ENCODE measurements around the gene DUSP1. TPM values are rescaled to one million over a fixed set of nuclear protein-coding genes. Genes with fewer than 3 reads are reported as not detected.
"Not testable (repeated sequence)": the region's sequence is repeated elsewhere in the genome, so short reads cannot be mapped to it uniquely, and the experiment has no call there.

DUSP1 gene
- total RNA-seq, 1 donor from 2014 or later = 91.7 TPM

- H3K9me3 Mint-ChIP-seq (ENCODE audit: unreplicated experiment) = peaks cover 1% of the 10 kb centered on the region
- no peak overlapping the region for H3K27ac Mint-ChIP-seq (ENCODE audit: unreplicated experiment)
- H3K4me1 Mint-ChIP-seq (ENCODE audit: low read depth, unreplicated experiment) = no peaks in the 10 kb centered on the region
- H3K36me3 Mint-ChIP-seq (ENCODE audit: unreplicated experiment) = no peaks in the 10 kb centered on the region
- H3K4me3 Mint-ChIP-seq (ENCODE audit: unreplicated experiment) = no peak overlapping the region
- H3K27me3 Mint-ChIP-seq (ENCODE audit: unreplicated experiment) = peaks cover 6% of the 10 kb centered on the region
- no peak for TF ChIP-seq CTCF (IDR thresholded peaks at IDR 0.05; ENCODE audit: partially characterized antibody, unreplicated experiment)
- DNase-seq = no peak
Observed at GRCh38 chr5:172790496-172790889, 19.5 kb upstream of the DUSP1 start.

GRCh38 chr5:172789687-172790495 is 18.9 kb upstream of the DUSP1 start:
- Mint-ChIP-seq H3K27ac (ENCODE audit: unreplicated experiment) (no peak overlapping the region), H3K36me3 (ENCODE audit: unreplicated experiment) (no peaks in the 10 kb centered on the region), H3K4me3 (ENCODE audit: unreplicated experiment) (no peak overlapping the region), H3K9me3 (ENCODE audit: unreplicated experiment) (peaks cover 1% of the 10 kb centered on the region), H3K4me1 (ENCODE audit: low read depth, unreplicated experiment) (no peaks in the 10 kb centered on the region), H3K27me3 (ENCODE audit: unreplicated experiment) (peaks cover 6% of the 10 kb centered on the region)
- no peak for DNase-seq
- no peak for TF ChIP-seq CTCF (IDR thresholded peaks at IDR 0.05; ENCODE audit: partially characterized antibody, unreplicated experiment)

- Mint-ChIP-seq H3K4me1 (ENCODE audit: low read depth, unreplicated experiment) (no peaks in the 10 kb centered on the region), H3K9me3 (ENCODE audit: unreplicated experiment) (peaks cover 1% of the 10 kb centered on the region), H3K27ac (ENCODE audit: unreplicated experiment) (no peak overlapping the region), H3K4me3 (ENCODE audit: unreplicated experiment) (no peak overlapping the region), H3K36me3 (ENCODE audit: unreplicated experiment) (no peaks in the 10 kb centered on the region), H3K27me3 (ENCODE audit: unreplicated experiment) (peaks cover 6% of the 10 kb centered on the region)
- TF ChIP-seq CTCF (IDR thresholded peaks at IDR 0.05; ENCODE audit: partially characterized antibody, unreplicated experiment) = no peak
- DNase-seq = no peak
Observed at GRCh38 chr5:172788771-172789686, 18.0 kb upstream of the DUSP1 start.

GRCh38 chr5:172787538-172787937 is 16.5 kb upstream of the DUSP1 start:
- H3K27me3 Mint-ChIP-seq (ENCODE audit: unreplicated experiment); DNase-seq; H3K36me3 Mint-ChIP-seq (ENCODE audit: unreplicated experiment); H3K9me3 Mint-ChIP-seq (ENCODE audit: unreplicated experiment); H3K27ac Mint-ChIP-seq (ENCODE audit: unreplicated experiment); H3K4me3 Mint-ChIP-seq (ENCODE audit: unreplicated experiment); H3K4me1 Mint-ChIP-seq (ENCODE audit: low read depth, unreplicated experiment): not testable (repeated sequence)

GRCh38 chr5:172786736-172787462 is 15.9 kb upstream of the DUSP1 start:
- Mint-ChIP-seq H3K36me3 (ENCODE audit: unreplicated experiment) (no peaks in the 10 kb centered on the region), H3K4me3 (ENCODE audit: unreplicated experiment) (no peak overlapping the region), H3K4me1 (ENCODE audit: low read depth, unreplicated experiment) (no peaks in the 10 kb centered on the region), H3K27ac (ENCODE audit: unreplicated experiment) (no peak overlapping the region), H3K27me3 (ENCODE audit: unreplicated experiment) (no peaks in the 10 kb centered on the region), H3K9me3 (ENCODE audit: unreplicated experiment) (no peaks in the 10 kb centered on the region)
- no peak for TF ChIP-seq CTCF (IDR thresholded peaks at IDR 0.05; ENCODE audit: partially characterized antibody, unreplicated experiment)
- no peak for DNase-seq
